GM23338 (cell line): Measurements from ENCODE around the gene MTCH2. TPM values are rescaled to one million over a fixed set of nuclear protein-coding genes. Genes with fewer than 3 reads are reported as not detected.

ENCODE experiments used
- ATAC-seq: fragments of 200-7000 bp; cut with Tn5 transposase; 3 replicates; pipeline ENCODE4 v1.9.1; 2020
- DNase-seq: peaks from one replicate; pipeline ENCODE4 v3.0.0-alpha.2; 2015; ENCODE audit warnings: low spot score
- H2AFZ ChIP-seq: fragments of 200-600 bp; sonication (generic); 2 replicates; pipeline ENCODE4 v1.8.0; 2016; ENCODE audit warnings: antibody characterized with exemption, mild to moderate bottlenecking, moderate library complexity
- H3F3A ChIP-seq: fragments of 200-600 bp; sonication (generic); replicated peaks from 2 replicates; pipeline ENCODE4 v1.8.0; 2017; ENCODE audit warnings: antibody characterized with exemption, mixed run types, low read depth
- H3K27ac ChIP-seq: fragments of 200-600 bp; sonication (generic); 2 replicates; pipeline ENCODE4 v1.6.1; 2016; ENCODE audit warnings: low read depth
- H3K27me3 ChIP-seq: fragments of 200-600 bp; sonication (generic); 2 replicates; pipeline ENCODE4 v1.8.0; 2016; ENCODE audit warnings: mild to moderate bottlenecking, mixed run types, moderate library complexity; ENCODE audit not compliant: insufficient read depth
- H3K36me3 ChIP-seq: fragments of 200-600 bp; sonication (generic); 2 replicates; pipeline ENCODE4 v1.8.0; 2016; ENCODE audit warnings: mild to moderate bottlenecking; ENCODE audit not compliant: insufficient read depth
- H3K4me1 ChIP-seq: fragments of 200-600 bp; sonication (generic); 2 replicates; pipeline ENCODE4 v1.8.0; 2016; ENCODE audit warnings: mild to moderate bottlenecking, moderate library complexity; ENCODE audit not compliant: insufficient read depth
- H3K4me2 ChIP-seq: fragments of 200-600 bp; sonication (generic); 2 replicates; pipeline ENCODE4 v1.7.1; 2017; ENCODE audit warnings: mixed run types
- H3K4me3 ChIP-seq: fragments of 200-600 bp; sonication (generic); 2 replicates; pipeline ENCODE4 v1.6.1; 2016; ENCODE audit warnings: mixed run types
- H3K79me2 ChIP-seq: fragments of 200-600 bp; sonication (generic); replicated peaks from 2 replicates; pipeline ENCODE4 v1.8.0; 2017; ENCODE audit warnings: mild to moderate bottlenecking; ENCODE audit not compliant: insufficient read depth
- H3K9me2 ChIP-seq: fragments of 200-600 bp; sonication (generic); 2 replicates; pipeline ENCODE4 v1.8.0; 2017; ENCODE audit not compliant: insufficient read depth
- H4K20me1 ChIP-seq: fragments of 200-600 bp; sonication (generic); replicated peaks from 2 replicates; pipeline ENCODE4 v1.8.0; 2017; ENCODE audit warnings: mild to moderate bottlenecking; ENCODE audit not compliant: insufficient read depth
- H3K27ac Mint-ChIP-seq: 2 replicates; pipeline ENCODE4 v1.8.0; 2020; ENCODE audit warnings: inconsistent platforms, mild to moderate bottlenecking, moderate library complexity, mixed read lengths
- H3K27me3 Mint-ChIP-seq: 3 replicates; pipeline ENCODE4 v1.8.0; 2022; ENCODE audit warnings: low read depth, mild to moderate bottlenecking, moderate library complexity, mixed read lengths, inconsistent platforms; ENCODE audit not compliant: insufficient read depth, poor library complexity
- H3K36me3 Mint-ChIP-seq: 3 replicates; pipeline ENCODE4 v1.8.0; 2021; ENCODE audit warnings: low read depth, mild to moderate bottlenecking, inconsistent platforms, moderate library complexity, mixed read lengths
- H3K4me1 Mint-ChIP-seq: 3 replicates; pipeline ENCODE4 v1.8.0; 2020; ENCODE audit warnings: mild to moderate bottlenecking, inconsistent platforms, mixed read lengths
- H3K4me3 Mint-ChIP-seq: 3 replicates; pipeline ENCODE4 v1.8.0; 2021; ENCODE audit warnings: moderate library complexity, mild to moderate bottlenecking, inconsistent platforms, mixed read lengths
- H3K9me3 Mint-ChIP-seq: 3 replicates; pipeline ENCODE4 v1.8.0; 2020; ENCODE audit warnings: moderate library complexity, mild to moderate bottlenecking, inconsistent platforms, mixed read lengths
- CREB1 ChIP-seq: fragments of 250-450 bp; sonication (Bioruptor Pico); IDR thresholded peaks from 2 replicates; pipeline ENCODE4 v1.5.0; 2020; ENCODE audit warnings: low read depth, mild to moderate bottlenecking, moderate library complexity
- CTCF ChIP-seq, 2 experiments: fragments of 200-600 bp in 1 of 2; sonication (generic) in 1 of 2; conservative IDR thresholded peaks; 2 replicates each; pipeline versions ENCODE4 v1.5.1 to v1.6.1; 2016 to 2017; ENCODE audit warnings: antibody characterized with exemption in 2 of 2, low read depth in 2 of 2, mild to moderate bottlenecking in 2 of 2, moderate library complexity in 1 of 2
- ETS1 ChIP-seq: IDR thresholded peaks from 2 replicates; pipeline ENCODE4 v1.6.1; 2016; ENCODE audit warnings: antibody characterized with exemption
- EZH2 ChIP-seq: fragments of 200-600 bp; sonication (generic); IDR thresholded peaks from one replicate; pipeline ENCODE4 v1.8.0; 2017; ENCODE audit warnings: antibody characterized with exemption, mild to moderate bottlenecking, low read depth; ENCODE audit not compliant: unreplicated experiment
- JUNB ChIP-seq: IDR thresholded peaks from one replicate; pipeline ENCODE4 v1.6.1; 2016; ENCODE audit warnings: antibody characterized with exemption; ENCODE audit not compliant: unreplicated experiment
- POLR2AphosphoS5 ChIP-seq: IDR thresholded peaks from 2 replicates; pipeline ENCODE4 v1.6.1; 2016; ENCODE audit warnings: antibody characterized with exemption, low read depth
- REST ChIP-seq: IDR thresholded peaks from one replicate; pipeline ENCODE4 v1.6.1; 2018; ENCODE audit warnings: antibody characterized with exemption; ENCODE audit not compliant: unreplicated experiment
- STAT1 ChIP-seq: IDR thresholded peaks from one replicate; pipeline ENCODE4 v1.6.1; 2016; ENCODE audit warnings: antibody characterized with exemption; ENCODE audit not compliant: unreplicated experiment
- ZNF114 ChIP-seq: fragments of 250-450 bp; sonication (Bioruptor Pico); IDR thresholded peaks from 2 replicates; pipeline ENCODE4 v1.5.0; 2020; ENCODE audit warnings: mild to moderate bottlenecking, moderate library complexity
- polyA plus RNA-seq: library from polyadenylated mRNA; unstranded; fragments of >200 nt; fragmentation: Nextera tagmentation; extraction: Ambion mirVana; gene quantifications from 2 replicates; pipeline ENCODE4 v1.2.1, GENCODE V29; 2016
- total RNA-seq: library from RNA; depleted of rRNA; stranded (reverse); fragments of >200 nt; shearing (Covaris generic); gene quantifications from 2 replicates; pipeline ENCODE4 v1.2.3, GENCODE V29; 2014
- TF ChIP-seq, protein P1 (sequence below): fragments of 250-450 bp; sonication (Bioruptor Pico); IDR thresholded peaks from 2 replicates; pipeline ENCODE4 v1.5.0; 2020; ENCODE audit warnings: mild to moderate bottlenecking, moderate library complexity

The MTCH2 gene
- total and polyA plus RNA-seq, 2 experiments from 2014 or later: 90.9 to 155 TPM

DNA sequence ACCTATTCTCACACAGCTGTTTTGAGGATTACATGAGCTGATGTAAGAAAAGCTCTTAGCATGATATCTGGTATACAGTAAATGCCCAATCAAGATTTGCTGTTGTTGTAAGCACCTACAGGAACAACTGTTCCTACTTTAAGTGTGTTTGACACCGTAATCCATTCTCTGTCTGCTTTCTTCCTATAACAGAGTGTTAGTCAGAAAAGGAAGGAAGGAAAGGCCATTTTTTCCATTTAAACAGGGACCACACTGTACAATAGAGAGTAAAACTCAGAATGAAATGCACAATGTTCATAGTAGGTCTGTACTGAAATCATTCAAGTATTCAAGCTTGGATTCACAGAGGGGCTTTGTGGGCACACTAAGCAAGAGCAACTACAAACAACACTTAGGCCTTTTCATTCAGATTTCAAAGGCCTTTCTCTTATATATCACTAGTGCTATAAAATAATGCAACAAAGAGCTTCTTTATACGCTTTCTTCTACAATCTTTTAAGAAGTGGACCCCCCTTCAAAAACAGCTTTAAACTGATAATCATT lies 21.5 kb downstream of the MTCH2 start (continued):
- TF ChIP-seq, protein P1, sequence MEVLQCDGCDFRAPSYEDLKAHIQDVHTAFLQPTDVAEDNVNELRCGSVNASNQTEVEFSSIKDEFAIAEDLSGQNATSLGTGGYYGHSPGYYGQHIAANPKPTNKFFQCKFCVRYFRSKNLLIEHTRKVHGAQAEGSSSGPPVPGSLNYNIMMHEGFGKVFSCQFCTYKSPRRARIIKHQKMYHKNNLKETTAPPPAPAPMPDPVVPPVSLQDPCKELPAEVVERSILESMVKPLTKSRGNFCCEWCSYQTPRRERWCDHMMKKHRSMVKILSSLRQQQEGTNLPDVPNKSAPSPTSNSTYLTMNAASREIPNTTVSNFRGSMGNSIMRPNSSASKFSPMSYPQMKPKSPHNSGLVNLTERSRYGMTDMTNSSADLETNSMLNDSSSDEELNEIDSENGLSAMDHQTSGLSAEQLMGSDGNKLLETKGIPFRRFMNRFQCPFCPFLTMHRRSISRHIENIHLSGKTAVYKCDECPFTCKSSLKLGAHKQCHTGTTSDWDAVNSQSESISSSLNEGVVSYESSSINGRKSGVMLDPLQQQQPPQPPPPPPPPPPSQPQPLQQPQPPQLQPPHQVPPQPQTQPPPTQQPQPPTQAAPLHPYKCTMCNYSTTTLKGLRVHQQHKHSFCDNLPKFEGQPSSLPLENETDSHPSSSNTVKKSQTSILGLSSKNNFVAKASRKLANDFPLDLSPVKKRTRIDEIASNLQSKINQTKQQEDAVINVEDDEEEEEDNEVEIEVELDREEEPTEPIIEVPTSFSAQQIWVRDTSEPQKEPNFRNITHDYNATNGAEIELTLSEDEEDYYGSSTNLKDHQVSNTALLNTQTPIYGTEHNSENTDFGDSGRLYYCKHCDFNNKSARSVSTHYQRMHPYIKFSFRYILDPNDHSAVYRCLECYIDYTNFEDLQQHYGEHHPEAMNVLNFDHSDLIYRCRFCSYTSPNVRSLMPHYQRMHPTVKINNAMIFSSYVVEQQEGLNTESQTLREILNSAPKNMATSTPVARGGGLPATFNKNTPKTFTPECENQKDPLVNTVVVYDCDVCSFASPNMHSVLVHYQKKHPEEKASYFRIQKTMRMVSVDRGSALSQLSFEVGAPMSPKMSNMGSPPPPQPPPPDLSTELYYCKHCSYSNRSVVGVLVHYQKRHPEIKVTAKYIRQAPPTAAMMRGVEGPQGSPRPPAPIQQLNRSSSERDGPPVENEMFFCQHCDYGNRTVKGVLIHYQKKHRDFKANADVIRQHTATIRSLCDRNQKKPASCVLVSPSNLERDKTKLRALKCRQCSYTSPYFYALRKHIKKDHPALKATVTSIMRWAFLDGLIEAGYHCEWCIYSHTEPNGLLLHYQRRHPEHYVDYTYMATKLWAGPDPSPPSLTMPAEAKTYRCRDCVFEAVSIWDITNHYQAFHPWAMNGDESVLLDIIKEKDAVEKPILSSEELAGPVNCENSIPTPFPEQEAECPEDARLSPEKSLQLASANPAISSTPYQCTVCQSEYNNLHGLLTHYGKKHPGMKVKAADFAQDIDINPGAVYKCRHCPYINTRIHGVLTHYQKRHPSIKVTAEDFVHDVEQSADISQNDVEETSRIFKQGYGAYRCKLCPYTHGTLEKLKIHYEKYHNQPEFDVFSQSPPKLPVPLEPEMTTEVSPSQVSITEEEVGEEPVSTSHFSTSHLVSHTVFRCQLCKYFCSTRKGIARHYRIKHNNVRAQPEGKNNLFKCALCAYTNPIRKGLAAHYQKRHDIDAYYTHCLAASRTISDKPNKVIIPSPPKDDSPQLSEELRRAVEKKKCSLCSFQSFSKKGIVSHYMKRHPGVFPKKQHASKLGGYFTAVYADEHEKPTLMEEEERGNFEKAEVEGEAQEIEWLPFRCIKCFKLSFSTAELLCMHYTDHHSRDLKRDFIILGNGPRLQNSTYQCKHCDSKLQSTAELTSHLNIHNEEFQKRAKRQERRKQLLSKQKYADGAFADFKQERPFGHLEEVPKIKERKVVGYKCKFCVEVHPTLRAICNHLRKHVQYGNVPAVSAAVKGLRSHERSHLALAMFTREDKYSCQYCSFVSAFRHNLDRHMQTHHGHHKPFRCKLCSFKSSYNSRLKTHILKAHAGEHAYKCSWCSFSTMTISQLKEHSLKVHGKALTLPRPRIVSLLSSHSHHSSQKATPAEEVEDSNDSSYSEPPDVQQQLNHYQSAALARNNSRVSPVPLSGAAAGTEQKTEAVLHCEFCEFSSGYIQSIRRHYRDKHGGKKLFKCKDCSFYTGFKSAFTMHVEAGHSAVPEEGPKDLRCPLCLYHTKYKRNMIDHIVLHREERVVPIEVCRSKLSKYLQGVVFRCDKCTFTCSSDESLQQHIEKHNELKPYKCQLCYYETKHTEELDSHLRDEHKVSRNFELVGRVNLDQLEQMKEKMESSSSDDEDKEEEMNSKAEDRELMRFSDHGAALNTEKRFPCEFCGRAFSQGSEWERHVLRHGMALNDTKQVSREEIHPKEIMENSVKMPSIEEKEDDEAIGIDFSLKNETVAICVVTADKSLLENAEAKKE (CRISPR knock-in tag): no peak
- no peak for TF ChIP-seq STAT1
- TF ChIP-seq CREB1 (CRISPR knock-in tag): no peak
- TF ChIP-seq POLR2AphosphoS5: no peak

DNA sequence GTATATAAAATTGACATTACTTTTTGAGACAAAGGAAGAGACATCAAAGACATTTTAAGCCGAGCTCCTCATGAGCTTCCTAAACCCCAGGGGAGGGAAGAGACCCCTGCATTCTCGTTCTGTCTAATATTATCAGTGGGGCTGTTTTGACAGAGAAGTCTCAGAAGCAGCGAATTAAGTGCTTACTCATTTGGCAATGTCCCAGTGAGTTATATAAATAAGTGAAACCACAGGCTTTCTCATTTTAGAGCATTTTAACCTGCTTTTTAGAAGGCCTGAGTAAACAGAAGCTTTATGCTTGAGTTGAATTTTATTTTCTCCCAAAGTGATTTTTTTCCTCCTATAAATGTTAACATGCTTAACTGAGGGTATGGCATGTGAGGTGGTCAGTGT lies 24.9 kb downstream of the MTCH2 start:
- no peak for ATAC-seq
- Mint-ChIP-seq H3K9me3 (no peaks in the 10 kb centered on the region), H3K27ac (no peak overlapping the region), H3K4me3 (no peak overlapping the region), H3K4me1 (no peaks in the 10 kb centered on the region), H3K36me3 (peaks cover 31% of the 10 kb centered on the region; the same call in 2 of the 3 replicates), H3K27me3 (no peaks in the 10 kb centered on the region)
- TF ChIP-seq CREB1 (CRISPR knock-in tag): no peak
- TF ChIP-seq ZNF114: no peak
- no peak for TF ChIP-seq ETS1
- TF ChIP-seq EZH2: no peak
- no peak for TF ChIP-seq JUNB
- TF ChIP-seq REST: no peak
- TF ChIP-seq CTCF (conservative IDR thresholded peaks at IDR 0.05; ENCODE audit: low read depth in 2 of 2): no peak
- Histone ChIP-seq H4K20me1 (peaks cover 12% of the 10 kb centered on the region; the same call in 1 of the 2 replicates), H3F3A (peaks cover 10% of the 10 kb centered on the region; the same call in 1 of the 2 replicates), H2AFZ (no peak overlapping the region), H3K4me2 (no peak overlapping the region), H3K27me3 (no peaks in the 10 kb centered on the region), H3K4me1 (no peaks in the 10 kb centered on the region), H3K36me3 (peaks cover 19% of the 10 kb centered on the region), H3K9me2 (no peaks in the 10 kb centered on the region), H3K4me3 (no peak overlapping the region), H3K27ac (no peak overlapping the region), H3K79me2 (no peaks in the 10 kb centered on the region)
- DNase-seq: no peak
